NK-92 treated with Interleukin-12 subunit alpha and Interleukin-12 subunit beta, amount 100 ng/mL, for 24 hours (cell line): Measurements from ENCODE around the gene TSPAN15.

ENCODE experiments used
- DNase-seq: peaks from one replicate; lab custom pipeline; 2025; lab: John Stamatoyannopoulos, UW

Gene TSPAN15

DNA sequence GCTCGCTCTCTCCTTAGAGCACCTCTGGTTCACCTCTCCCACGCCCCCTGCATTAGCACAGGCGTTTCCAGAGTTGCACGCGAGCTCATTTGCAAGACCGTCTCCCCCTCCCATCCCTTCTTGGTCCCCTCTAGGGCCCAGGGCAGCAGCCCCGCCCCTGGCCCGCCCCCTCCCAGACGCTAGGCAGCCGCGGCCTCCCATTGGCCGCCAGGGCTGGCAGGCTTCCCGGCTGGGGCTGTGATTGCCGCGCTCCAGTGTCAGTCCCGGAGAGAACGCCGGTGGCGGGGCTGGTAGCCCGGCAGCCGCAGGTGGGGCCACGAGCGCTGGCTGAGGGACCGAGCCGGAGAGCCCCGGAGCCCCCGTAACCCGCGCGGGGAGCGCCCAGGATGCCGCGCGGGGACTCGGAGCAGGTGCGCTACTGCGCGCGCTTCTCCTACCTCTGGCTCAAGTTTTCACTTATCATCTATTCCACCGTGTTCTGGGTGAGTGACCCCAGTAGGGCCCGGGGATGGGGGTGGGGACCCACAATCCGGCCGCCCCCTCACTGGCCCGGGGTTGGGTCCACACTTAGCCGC lies at the start of gene TSPAN15:
TSS of gene TSPAN15 (plus strand) at position 257 of the 575 bp plus-strand sequence. CDS start at position 387, 130 bp downstream.
- DNase-seq, result no peak

DNA sequence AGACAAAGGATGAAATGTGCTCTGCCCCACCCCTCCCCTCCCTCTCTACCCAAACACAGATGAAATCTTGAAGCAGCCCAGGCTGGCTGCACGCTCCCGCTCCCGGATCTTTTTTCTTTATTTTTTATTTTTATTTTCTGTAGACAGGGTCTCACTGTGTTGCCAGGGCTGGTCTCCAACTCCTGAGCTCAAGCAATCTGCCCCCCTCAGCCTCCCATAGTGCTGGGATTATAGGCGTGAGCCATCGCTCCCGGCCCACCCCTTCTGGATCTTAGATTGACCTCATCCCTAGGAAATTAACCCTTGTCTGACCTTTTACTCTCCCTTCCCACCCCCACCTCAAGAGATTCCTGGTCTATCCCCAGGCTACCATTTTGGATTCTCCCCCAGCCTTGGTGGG lies 48.9 kb upstream of the TSPAN15 start:
- no peak for DNase-seq

DNA sequence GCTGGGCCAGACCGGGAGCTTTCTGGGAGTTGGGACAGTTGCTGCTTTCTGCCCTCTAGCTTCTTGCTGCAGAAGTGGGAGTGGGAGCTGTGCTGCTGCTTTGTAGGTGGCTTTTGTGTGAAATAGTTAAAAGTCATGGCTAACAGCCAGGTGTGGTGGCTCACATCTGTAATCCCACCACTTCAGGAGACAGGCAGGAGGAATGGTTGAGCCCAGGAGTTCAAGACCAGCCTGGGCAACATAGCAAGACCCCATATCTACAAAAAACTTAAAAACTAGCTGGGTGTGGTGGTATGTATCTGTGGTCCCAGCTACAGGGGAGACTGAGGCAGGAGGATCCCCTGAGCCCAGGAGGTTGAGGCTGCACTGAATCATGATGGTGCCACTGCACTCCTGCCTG lies 48.2 kb upstream of the TSPAN15 start:
- no peak for DNase-seq

DNA sequence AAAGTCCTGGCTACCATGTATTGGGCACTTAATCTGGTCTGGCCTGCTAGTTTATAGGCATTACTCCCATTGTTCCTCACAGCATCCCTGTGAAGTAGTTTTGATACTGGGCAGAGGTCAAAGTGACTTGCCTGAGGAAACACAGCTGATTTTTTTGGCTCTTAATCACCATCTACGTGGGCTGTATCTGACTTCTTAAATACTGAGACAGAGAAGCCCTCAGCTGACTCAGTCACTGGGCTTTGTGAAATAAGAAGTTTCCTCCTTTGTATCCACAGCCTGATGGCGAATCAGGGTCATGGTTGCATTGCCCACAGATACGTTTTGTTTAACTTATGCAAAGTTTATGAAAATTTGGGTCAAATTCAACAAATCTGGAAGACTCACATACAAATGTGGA lies 47.7 kb upstream of the TSPAN15 start:
- DNase-seq, result no peak

DNA sequence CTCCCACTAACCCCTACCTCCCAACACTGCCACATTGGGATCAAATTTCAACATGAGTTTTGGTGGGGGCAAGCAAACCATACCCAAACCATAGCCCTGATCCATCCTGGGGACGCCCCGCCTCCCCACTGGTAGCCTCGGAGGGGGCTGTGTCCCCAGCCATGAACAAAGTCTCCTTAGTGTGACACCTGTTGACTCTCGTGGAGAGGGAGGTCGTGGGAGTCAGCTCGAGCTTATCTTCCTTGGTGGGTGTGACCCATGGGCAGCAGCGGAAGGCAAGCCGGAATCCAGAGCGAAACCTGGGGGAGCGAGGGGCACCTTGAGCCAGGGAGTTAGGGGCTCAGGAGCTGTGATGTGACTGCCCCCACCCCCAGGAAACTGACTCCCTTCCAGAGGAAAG lies 46.5 kb upstream of the TSPAN15 start:
- no peak for DNase-seq

DNA sequence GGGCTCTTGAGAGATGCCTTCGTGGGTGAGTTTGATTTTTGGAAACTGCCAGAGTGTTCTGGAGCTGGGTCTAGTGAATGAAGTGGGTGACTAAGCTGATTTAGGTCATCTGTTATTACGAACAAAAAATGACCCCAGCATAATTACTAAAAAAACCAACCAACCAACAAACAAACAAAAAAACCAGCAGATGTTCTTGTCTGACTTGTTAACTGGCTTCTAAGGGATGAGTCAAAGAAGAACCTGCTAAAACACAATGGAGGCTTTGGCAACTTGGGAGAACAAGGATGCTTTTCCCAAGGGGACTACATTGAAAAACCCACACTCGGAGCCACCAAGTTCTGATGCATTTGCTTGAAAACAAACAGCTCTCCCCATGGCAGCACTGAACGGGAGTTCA lies 46.0 kb upstream of the TSPAN15 start:
- no peak for DNase-seq

DNA sequence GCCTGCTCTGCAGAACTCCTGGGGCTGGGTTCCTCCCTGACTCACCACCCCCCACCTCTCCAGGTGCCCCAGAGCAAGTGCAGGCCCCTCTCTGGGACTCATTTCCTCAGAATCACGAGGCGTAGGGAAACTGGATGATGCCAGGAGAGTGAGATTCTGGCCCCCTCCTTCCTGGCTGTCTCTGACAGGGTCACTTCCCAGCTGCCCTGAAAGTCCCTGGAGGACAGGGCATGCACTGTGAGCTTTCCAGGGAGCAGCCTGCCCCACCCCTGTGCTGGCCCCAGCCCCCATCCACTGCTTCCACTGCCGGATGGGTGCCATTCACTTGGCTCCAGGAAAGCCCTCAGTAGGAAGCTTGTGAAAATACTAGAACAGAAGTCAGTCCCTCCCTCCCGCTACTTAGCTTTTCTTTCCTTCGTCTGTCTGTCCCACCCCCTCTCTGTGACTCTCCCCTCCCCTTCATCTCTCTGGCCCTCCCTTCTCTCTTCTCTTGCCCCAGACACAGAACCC lies 44.9 kb upstream of the TSPAN15 start:
- DNase-seq, result no peak

DNA sequence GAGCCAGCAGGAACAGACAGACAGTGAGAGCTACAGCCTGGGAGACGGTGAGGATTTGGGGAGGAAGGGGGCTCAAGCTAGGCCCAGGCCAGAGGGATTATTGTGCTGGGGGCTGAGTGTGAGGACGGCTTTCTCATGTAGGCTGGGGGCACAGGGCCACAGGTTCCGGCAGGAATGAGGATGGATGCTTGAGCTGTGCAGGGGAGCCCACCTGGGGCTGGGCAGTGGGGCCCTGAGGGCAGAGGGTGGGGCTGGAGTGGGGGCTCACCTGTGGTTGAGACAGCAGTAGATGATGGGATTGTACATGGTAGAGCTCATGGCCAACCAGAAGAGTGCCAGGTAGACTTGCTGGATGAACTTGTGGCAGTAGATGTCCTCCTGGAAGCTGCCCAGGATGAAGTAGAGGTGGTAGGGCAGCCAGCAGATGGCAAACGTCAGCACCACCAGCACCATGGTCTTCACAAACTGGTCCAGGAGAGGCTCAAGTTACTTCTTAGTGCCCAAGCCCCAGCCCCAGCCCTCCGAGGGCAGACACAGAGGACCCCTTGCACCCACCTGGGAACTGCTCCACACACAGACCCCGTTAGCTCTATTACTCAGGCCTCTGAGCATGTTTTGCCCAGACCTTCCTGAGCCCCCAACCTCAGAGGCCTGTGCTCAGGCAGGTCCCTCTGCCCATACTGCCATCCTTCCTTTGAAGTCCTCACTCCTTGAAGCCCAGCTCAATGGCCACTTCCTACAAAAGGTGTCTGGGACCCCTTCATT lies 44.3 kb upstream of the TSPAN15 start:
- no peak for DNase-seq

DNA sequence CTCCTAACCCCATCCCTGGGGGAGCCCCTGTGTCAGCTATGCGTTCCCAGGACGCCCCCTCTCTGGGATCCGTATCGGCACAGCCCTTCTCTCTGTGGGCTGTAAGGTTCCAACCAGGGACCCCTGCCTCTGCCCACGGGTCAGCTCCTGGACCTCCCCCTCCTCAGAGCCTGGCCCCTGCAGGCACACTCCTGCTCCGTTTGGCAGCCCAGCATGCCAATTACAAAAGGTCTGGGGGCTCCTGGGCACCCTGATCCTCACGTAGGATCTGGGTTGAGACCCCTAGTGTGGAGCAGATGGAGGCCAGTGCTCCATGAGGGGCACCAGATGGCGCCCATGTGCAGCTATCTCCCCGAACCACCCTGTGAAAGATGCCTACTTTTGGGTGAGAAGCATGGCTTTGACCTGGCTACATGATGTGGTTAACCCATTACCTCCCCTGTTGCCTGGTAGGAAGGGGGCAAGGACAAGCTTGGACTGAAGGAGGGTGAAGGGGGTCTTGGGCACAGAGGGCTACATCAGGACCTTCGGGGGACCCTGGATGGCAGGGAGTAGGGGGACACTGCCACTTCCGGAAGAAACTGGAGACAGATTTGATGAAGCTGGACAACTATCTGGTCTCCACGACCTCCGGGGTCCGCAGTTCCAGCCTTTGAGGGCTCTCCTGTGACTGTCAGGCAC lies 43.5 kb upstream of the TSPAN15 start:
- no peak for DNase-seq

DNA sequence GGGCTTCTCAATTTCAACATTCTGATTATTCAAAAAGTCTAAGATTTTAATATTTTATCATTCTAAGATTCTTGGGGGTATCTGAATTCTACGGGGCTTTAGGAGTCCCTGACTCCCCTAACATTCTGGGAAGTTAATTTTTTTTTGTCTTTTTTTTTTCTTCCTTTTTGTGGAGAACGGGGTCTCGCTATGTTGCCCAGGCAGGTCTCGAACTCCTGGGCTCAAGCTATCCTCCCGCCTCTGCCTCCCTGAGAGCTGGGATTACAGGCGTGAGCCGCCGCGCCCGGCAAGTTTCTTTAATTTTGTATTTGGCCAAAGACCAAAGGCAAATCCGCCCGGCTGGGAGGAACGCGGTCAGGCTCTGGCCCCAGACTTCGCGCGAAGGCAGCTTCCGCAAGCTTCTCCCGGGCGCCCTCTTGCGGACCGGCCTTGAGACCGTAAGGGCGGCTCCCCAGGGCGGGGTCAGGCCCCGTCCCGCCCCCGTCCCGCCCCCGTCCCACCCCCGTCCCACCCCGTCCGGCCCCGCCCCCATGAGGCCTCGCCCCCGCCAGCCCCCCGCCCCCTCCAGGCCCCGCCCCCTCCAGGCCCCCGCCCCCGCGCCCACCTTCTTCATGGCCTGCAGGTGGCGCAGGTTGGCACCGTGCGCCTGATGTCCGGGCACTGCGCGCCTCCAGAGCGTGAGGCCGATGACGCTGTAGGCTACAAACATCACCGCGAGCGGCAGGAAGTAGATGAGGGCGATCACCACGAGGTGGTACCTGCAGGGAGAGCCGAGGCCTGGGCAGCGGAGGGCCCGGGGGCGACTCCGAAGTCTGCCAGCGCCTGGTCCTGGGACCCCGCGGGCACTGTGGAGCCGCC lies 42.7 kb upstream of the TSPAN15 start:
- DNase-seq, result peak; percentile 69

DNA sequence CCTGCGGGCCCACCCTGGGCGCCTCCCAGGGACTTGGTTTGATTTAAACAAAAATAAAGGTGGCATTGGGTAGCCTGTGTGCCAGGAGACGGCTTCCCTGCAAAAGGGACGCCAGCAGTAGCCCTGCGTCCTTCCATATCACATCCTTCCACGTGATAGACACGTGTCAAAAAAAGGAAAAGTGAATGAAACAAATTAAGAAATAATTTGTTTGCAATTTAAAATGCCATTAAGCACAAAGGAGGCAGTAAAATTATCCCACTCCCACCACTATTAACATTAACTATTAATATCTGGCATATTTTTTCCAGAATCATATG lies 42.1 kb upstream of the TSPAN15 start:
- DNase-seq, result no peak

DNA sequence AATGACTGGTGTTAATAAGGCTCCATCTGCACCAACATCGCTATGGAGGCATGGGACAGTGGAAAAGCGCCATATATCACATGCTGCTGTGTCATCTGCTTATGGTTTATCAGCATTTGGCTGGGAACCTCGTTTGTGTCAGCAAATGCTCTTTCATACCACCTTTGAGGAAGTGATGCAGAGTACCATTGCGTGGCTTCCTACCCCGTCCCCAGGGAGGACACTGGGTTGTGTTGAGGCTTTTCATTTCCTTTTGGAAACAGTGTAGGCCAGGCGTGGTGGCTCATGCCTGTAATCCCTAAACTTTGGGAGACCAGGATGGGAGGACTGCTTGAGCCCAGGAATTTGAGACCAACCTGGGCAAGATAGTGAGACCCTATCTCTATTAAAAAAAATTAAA lies 41.3 kb upstream of the TSPAN15 start:
- DNase-seq, result no peak

DNA sequence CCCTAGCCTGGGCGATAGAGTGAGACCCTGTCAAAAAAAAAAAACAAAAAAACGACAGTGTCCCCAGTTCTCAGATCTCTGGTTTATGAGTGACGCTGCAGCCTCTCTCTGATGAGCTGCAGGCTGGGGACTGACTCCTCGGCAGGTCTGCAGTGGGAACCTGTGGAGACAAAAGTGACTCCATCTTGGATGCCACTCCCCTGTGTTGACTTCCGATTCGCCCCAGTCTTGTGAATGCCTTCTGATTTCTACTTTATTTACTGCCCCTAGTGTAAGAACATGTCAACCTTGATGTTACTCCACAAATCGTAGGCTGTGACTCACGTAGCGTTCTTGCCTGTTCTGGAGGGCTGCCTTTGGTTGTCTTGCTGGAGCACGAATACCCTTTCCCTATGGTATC lies 40.8 kb upstream of the TSPAN15 start:
- DNase-seq, result no peak

DNA sequence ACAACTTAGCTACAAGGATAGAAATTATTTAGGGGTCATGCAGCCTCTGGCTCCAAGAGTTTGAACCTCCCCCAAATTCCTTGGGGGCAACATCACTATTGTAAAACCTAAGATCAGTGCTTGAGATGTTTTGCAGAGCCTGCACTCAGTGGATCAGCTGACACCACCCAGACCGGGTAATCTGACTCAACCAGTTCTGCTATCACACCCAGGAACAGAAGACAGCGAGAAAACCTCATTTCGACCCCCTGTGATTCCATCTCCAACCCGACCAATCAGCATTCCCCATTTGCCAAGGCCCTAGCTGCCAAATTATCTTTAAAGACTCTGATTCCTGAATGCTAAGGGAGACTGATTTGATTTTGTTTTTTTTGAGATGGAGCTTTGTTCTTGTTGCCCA lies 39.8 kb upstream of the TSPAN15 start:
- no peak for DNase-seq

DNA sequence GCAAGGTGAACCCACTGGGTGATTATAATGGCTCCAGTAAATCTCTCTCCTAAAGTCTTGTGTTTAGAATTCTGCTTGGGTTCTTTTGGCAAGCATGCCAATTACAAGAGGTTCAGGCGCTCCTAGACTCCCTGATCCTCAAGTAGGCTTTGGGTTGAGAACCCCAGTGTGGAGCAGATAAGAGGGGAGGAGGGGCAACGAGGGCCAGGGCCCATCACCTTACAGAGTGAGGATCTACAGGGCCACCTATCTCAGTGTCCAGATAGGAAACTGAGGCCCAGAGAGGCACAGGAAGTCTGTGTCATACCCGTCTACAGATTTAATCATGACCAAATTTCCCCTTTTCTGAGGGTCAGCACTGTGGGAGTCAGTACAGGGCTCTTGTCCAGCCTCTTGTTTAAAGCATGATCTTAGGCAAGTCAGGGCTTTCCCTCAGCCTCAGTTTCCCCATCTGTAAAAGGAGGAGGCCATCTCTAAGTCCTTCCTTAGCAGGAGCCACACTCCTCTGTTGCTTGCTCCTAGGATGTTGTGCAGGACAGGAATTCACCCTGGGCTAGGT lies 39.0 kb upstream of the TSPAN15 start:
- DNase-seq, result no peak

DNA sequence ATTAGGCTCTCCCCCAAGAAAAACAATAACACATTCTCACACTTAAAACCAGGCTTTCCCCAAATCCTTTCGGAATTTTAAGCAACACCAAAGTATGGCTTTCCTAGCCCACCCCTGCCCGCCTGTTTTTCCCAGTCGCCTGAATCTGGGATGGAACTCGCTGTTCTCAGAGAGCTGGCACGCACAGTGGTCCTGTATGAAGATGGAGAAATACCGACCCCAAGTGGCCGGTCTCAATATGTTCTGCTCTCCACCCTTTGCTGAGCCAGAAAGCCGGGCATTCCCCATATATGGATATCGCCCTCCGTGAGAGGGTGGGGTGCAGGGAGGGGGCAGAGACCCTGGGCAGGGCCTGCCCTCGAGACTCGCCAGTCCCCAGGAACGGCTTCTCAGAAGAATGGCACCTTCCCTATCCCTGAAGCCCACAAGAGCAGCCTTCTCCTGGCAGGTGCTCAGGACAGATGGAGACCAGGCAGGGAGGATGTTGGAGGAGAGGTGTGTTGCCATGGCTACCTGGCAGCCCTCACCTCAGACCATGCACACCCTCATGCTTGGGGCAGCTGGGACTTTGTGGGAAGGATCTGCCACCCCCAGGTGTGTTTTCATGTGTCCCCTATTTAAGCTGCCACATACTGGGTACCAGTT lies 37.9 kb upstream of the TSPAN15 start:
- DNase-seq, result no peak

DNA sequence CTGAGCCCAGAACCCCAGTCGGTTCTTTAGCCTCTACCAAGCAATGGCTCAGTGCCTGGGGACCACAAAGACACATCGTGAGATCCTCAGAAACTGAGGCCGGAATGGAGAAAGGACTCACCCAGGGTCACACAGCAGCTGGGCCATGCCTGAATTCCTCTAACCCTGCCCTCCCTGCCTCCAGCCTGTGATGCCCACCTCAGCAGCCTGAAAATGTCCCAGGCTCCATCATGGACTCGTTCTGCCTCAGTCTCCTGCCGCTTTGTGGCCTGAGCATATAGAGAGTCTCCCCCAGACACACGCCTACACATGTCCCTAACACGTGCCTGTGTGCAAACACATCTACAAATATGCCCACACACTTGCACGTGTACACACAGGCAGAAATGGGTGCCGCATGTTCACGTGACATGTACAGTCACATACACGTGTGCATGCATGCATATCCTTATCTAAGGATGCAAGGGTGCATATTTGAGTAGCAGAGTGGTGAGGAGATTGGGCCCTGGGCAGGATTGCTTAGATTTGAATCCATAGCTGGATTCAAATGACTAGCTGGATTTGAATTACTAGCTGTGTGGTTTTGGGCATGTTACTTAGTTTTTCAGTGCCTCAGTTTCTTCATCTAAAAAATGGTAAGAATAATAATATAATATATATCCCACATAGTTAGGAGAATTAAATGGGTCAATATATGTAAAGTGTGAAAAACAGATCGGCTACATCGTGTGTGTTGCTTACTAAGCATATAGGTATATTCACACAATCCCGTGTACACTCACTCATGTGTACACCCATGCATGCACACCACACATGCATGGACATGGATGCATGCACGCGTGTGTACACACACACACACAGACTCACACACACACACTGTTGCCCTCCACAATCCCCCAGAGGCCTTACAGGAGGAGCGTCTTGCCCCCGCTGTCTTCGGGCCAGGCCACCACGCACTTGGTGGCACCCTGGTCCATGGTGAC lies 36.9 kb upstream of the TSPAN15 start:
- no peak for DNase-seq

DNA sequence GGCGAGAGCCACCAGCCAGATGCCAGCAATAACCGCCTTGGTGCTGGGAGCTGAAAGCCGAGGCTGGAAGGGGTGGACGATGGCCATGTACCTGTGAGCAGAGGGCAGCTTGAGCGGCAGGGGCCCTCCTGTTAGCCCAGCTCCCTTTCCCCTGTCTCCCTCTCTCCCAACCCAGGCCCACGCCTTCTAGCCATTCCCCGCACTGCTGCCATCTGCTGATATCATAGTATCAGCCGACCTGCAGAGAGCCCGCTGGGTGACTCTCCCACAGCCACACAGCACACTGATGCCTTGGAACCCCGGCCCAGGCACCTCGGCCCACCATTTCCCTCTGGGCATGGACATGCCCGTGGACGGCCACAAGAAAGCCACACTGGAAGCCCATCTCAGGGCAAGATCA lies 36.2 kb upstream of the TSPAN15 start:
- no peak for DNase-seq

DNA sequence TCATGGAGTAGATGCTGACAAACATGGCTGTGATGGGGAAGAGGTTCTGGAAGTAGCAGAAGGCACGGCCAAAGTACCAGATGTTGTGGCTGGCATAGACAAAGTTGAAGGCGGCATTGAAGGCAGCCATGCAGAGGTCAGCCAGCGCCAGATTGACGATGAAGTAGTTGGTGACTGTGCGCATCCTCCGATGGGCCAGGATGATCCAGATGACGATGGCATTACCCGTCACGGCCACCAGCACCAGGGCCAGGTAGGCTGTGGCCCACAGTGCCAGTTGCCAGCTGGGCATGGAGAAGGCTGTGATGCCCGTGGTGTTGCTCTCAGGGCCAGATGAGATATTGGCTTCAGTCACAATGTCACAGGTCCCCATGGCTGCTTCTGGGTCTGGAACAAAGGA lies 35.3 kb upstream of the TSPAN15 start:
- DNase-seq, result no peak

DNA sequence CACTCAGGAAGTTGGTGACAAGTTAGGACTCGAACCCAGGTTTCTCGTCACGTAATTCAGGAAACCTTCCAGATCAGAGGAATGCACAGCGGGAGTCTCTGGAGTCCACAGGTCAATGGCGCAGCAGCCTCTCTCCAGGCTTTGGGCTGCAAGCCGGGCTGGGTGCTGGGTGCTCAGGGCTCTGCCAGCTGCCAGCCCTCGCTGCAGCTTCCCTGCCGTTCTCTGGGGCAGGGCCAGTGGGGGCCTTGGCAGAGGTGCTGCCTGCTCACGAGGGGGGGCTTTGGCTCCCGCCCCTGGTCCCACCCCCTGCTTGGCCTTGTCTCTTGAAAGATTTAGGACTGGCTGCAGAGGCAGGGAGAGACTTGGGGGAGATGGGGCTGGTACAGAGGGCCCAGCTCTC lies 34.6 kb upstream of the TSPAN15 start, which contains the start of gene TACR2:
TSS of gene TACR2 (minus strand) at position 224 of the 400 bp plus-strand sequence. CDS start 595 bp downstream, outside the sequence.
- no peak for DNase-seq
